Loucy (cell line): ENCODE data around the gene RBM19.

ENCODE experiments used
- H2AFZ ChIP-seq: fragments of 200-600 bp; sonication (generic); 2 replicates; pipeline ENCODE4 v1.6.0; 2016; ENCODE audit warnings: antibody characterized with exemption, mild to moderate bottlenecking, low read length, moderate library complexity
- H3F3A ChIP-seq: fragments of 200-600 bp; 2 replicates; pipeline ENCODE4 v1.6.0; 2016; ENCODE audit warnings: antibody characterized with exemption, low read depth, mild to moderate bottlenecking
- H3K27me3 ChIP-seq: fragments of 200-600 bp; sonication (generic); 2 replicates; pipeline ENCODE4 v1.6.1; 2014; ENCODE audit warnings: low read length, mild to moderate bottlenecking; ENCODE audit not compliant: insufficient read depth, poor library complexity, severe bottlenecking
- H3K36me3 ChIP-seq: fragments of 200-600 bp; sonication (generic); 2 replicates; pipeline ENCODE4 v1.6.1; 2016; ENCODE audit warnings: low read length; ENCODE audit not compliant: insufficient read depth
- H3K4me1 ChIP-seq: fragments of 200-600 bp; sonication (generic); 2 replicates; pipeline ENCODE4 v1.5.1; 2014; ENCODE audit warnings: low read length, mild to moderate bottlenecking; ENCODE audit not compliant: insufficient read depth, poor library complexity, severe bottlenecking
- H3K4me2 ChIP-seq: fragments of 200-600 bp; sonication (generic); 2 replicates; pipeline ENCODE4 v1.6.0; 2014; ENCODE audit warnings: antibody characterized with exemption, low read length, low read depth, mild to moderate bottlenecking; ENCODE audit not compliant: poor library complexity, severe bottlenecking
- H3K4me3 ChIP-seq: fragments of 200-600 bp; sonication (generic); 2 replicates; pipeline ENCODE4 v1.5.1; 2014; ENCODE audit warnings: low read length, mild to moderate bottlenecking, mixed read lengths; ENCODE audit not compliant: poor library complexity, severe bottlenecking
- H3K79me2 ChIP-seq: fragments of 200-600 bp; sonication (generic); 2 replicates; pipeline ENCODE4 v1.6.1; 2014; ENCODE audit warnings: low read length; ENCODE audit not compliant: insufficient read depth
- H3K9ac ChIP-seq: fragments of 200-600 bp; sonication (generic); 2 replicates; pipeline ENCODE4 v1.6.0; 2014; ENCODE audit warnings: mild to moderate bottlenecking, low read depth, low read length, moderate library complexity; ENCODE audit not compliant: poor library complexity, severe bottlenecking
- H3K9me2 ChIP-seq: fragments of 200-600 bp; sonication (generic); replicated peaks from 2 replicates; pipeline ENCODE4 v1.6.1; 2016; ENCODE audit warnings: low read depth, low read length, mixed read lengths
- H3K9me3 ChIP-seq: fragments of 200-600 bp; sonication (generic); 2 replicates; pipeline ENCODE4 v1.6.1; 2014; ENCODE audit warnings: mild to moderate bottlenecking, antibody characterized with exemption, low read length, low read depth; ENCODE audit not compliant: insufficient read depth
- H4K20me1 ChIP-seq: fragments of 200-600 bp; sonication (generic); 2 replicates; pipeline ENCODE4 v1.6.0; 2014; ENCODE audit warnings: antibody characterized with exemption, low read length, mild to moderate bottlenecking; ENCODE audit not compliant: insufficient read depth, poor library complexity, severe bottlenecking
- CTCF ChIP-seq: fragments of 200-600 bp; sonication (generic); conservative IDR thresholded peaks from 2 replicates; pipeline ENCODE4 v1.5.1; 2014; ENCODE audit warnings: mild to moderate bottlenecking, antibody characterized with exemption, low read length
- EZH2phosphoT487 ChIP-seq: fragments of 200-600 bp; IDR thresholded peaks from 2 replicates; pipeline ENCODE4 v1.6.1; 2018; ENCODE audit warnings: antibody characterized with exemption, mild to moderate bottlenecking, moderate library complexity, borderline replicate concordance

RBM19 gene

GRCh38 chr12:113794774-113795173 is 171.4 kb downstream of the RBM19 start:
- Histone ChIP-seq H4K20me1 (no peaks in the 10 kb centered on the region), H3K79me2 (no peaks in the 10 kb centered on the region), H3K4me2 (no peak overlapping the region)

DNA sequence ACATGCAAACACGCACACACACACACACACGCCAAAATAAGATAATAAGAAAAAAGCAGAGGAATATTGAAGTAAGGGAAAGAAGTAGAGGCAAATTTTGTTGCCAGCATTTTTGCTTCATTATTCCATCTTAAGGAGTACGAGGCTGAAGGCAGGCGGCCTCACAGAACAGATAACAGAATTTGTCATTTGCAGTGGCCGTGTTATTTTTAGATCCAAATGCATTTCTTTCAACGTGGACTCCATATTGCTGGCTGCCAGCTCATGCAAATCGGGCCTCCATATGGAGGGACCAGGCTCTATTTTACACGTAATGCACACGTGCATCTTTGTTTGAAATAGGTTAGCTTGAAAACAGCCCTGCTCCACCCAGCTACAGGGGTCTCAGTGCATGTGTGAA is 172.9 kb downstream of the RBM19 start:
- Histone ChIP-seq H3K4me2 (no peak overlapping the region), H3F3A (no peaks in the 10 kb centered on the region), H4K20me1 (no peaks in the 10 kb centered on the region), H3K9me3 (no peaks in the 10 kb centered on the region), H3K9me2 (no peaks in the 10 kb centered on the region), H3K27me3 (no peaks in the 10 kb centered on the region), H3K36me3 (no peaks in the 10 kb centered on the region), H3K4me1 (no peaks in the 10 kb centered on the region), H3K4me3 (no peak overlapping the region), H3K9ac (no peak overlapping the region), H3K79me2 (no peaks in the 10 kb centered on the region), H2AFZ (no peak overlapping the region)
- TF ChIP-seq EZH2phosphoT487 (no peak), CTCF (no peak)

More at GRCh38 chr12:113794774-113795173, 171.4 kb downstream of the RBM19 start:
- Histone ChIP-seq H3K27me3 (no peaks in the 10 kb centered on the region), H3F3A (no peaks in the 10 kb centered on the region), H3K4me1 (no peaks in the 10 kb centered on the region), H3K4me3 (no peak overlapping the region), H3K9ac (no peak overlapping the region), H3K36me3 (no peaks in the 10 kb centered on the region), H3K9me3 (no peaks in the 10 kb centered on the region), H3K9me2 (no peaks in the 10 kb centered on the region), H2AFZ (no peak overlapping the region)
- TF ChIP-seq CTCF, result no peak

DNA sequence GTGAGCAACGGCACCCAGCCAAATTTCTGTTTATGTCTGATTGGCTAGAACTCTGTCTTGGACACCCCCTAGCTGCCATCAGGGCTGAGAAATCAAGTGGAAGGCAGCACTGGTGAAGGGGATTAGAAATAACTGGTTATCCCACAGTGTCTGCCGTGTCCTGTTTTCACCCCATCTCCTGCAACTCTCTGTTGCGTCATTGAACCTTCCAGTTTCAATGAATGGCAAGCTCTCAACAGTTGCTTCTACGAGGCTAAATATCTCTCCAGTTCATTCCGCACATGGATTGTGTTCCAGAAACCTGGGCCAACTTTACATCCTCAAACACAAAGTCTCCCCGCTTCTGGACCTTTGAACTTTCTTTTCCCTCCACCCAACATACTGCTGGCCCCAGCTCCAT is 173.7 kb downstream of the RBM19 start:
- no peaks in the 10 kb centered on the region for H4K20me1 ChIP-seq
- no peak for TF ChIP-seq CTCF
- no peak for TF ChIP-seq EZH2phosphoT487
- H2AFZ ChIP-seq, result no peak overlapping the region
- no peaks in the 10 kb centered on the region for H3K9me3 ChIP-seq
- H3K79me2 ChIP-seq, result no peaks in the 10 kb centered on the region
- no peak overlapping the region for H3K4me3 ChIP-seq
- H3K9me2 ChIP-seq, result no peaks in the 10 kb centered on the region
- H3K27me3 ChIP-seq, result no peaks in the 10 kb centered on the region
- H3K9ac ChIP-seq, result no peak overlapping the region
- H3K4me2 ChIP-seq, result no peak overlapping the region
- H3F3A ChIP-seq, result no peaks in the 10 kb centered on the region
- no peaks in the 10 kb centered on the region for H3K36me3 ChIP-seq
- no peaks in the 10 kb centered on the region for H3K4me1 ChIP-seq
